GM18507 (cell line): ENCODE results near the gene DGCR2.

Experiments used
- DNase-seq: peaks from one replicate; pipeline ENCODE4 v3.0.0; 2011; ENCODE audit warnings: low read depth; ENCODE audit not compliant: insufficient read length; ENCODE audit errors: extremely low spot score
- FAIRE-seq: peaks from 2 replicates; lab custom pipeline; 2011; peaks lifted over from hg19 to GRCh38; lab: Jason Lieb, UNC

The DGCR2 gene

DNA sequence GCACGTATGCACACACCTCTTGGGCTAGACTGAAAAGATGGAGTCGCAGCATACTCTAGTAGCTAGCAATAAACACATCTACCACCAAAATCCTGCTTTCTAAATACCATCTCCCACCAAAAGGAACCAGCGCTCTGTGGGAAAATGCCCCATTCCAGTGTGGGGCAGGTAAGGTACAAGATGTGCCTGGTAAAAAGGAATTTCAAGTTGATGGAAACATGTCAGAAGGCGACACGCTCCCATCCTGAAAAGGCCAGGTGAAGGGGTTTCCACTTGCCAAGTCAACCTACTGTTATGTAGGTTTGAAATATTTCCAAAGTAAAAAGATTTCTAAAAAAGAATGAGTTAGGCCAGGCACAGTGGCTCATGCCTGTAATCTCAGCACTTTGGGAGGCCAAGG, 8.8 kb downstream of the DGCR2 start:
- FAIRE-seq (no peak), DNase-seq (no peak)

DNA sequence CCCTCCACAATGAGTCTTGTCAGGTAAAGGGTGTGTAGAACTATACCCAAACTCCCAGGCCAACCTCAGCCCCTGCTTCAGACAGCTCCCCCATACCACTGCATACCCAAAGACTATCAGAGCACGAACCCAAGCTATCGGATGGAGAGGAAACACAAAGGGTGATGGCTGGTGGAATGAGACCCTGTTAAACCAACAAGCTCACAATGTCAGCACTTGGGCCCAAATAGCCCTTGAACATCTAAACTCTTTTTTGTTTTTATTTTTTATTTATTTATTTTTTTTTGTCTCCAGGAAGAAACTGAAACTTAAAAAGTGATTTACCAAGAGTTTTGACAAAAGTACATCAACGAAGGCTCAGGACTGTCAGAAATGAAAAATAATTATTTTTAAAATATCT, 10.6 kb downstream of the DGCR2 start:
- no peak for DNase-seq
- no peak for FAIRE-seq

DNA sequence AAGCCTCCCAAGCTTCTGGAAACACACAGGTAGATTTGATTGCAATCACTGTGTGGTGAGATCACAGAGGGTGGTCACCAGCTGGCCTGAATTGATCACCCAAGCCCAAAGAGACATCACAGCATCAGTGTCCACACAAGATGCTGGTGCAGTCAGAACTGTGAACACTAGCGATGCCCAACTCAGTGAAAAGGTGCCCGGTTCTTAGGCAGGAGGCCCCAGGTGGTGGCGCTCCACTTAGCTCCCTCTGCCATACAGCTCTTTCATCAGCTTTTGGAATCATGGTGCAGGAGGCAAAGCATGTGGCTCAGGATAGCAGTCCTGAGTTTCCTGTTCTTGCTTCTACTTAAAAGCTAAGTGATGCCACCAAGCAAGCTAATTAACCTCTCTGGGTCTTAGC, 11.1 kb downstream of the DGCR2 start:
- FAIRE-seq, result no peak

DNA sequence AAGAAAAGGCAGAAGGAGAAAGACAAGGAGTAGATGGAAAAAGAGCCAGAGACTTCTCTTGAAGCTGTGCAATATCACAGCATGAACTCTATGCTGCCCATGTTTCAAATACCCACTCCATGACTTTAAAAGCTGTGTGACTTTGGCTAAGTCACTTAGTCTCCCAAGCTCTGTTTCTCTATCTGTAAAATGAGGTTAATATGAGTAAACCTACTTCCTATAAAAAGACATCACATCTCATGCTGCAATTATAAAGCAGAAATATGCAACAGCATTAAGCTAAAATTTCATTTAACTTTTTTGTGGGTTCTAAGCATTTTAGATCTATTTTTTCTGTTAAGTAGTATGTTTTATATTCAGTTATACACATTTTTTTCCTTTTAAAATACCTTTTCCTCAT, 11.6 kb downstream of the DGCR2 start:
- FAIRE-seq (no peak), DNase-seq (no peak)

More for the DNA sequence above, 11.1 kb downstream of the DGCR2 start:
- no peak for DNase-seq

DNA sequence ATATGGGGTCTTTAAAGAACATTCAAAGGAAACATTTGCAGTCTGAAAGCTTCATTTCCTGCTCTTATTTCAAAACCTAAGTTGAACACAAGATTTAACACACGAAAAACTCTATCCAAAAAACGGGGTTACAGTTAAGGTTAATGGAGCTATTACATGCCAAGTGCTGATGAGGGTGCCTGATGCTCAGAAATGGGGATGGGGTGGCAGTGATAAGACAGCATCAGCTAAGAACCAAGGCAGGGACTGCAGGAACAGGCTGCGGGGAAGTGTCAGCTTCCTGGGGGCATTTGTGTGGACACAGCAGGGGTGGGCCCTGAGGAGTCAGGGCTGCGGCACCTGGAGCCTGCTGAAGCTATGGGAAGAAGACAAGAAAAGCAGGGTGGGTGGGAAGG, 12.2 kb downstream of the DGCR2 start:
- no peak for DNase-seq
- FAIRE-seq, result no peak

DNA sequence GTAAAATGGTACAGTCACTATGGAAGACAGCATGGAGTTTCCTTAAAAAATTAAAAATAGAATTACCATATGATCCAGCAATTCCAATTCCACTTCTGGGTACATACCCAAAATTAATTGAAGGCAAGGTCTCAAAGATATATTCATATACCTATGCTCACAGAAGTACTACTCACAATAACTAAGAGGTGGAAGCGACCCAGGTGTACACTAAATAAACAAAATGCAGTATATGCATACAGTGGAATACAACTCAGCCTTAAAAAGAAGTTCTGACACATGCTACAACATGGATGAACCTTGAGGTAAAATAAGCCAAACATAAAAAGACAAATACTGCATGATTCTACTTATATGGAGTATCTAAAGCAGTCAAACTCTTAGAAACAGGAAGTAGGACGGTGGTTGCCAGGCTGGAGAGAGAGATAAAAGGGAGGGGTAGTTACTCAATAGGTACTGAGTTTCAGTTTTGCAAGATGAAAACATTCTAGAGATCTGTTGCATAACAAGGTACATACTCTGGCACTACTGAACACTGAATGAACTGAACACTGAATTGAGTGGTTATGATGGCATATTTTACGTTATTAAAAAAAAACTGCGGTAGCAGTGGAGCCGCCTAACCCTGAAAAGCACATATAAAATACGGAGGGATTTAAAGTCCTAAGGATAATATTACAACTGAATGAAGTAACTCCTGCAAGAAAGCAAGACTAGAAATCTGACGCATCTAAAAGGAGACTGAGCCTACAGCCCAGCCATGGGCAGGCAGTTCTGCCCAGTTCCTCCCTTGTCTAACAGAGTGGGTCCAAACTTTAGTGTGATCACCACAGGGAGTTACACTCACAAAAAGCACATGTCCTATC, 12.8 kb downstream of the DGCR2 start:
- FAIRE-seq, result peak; percentile 91

DNA sequence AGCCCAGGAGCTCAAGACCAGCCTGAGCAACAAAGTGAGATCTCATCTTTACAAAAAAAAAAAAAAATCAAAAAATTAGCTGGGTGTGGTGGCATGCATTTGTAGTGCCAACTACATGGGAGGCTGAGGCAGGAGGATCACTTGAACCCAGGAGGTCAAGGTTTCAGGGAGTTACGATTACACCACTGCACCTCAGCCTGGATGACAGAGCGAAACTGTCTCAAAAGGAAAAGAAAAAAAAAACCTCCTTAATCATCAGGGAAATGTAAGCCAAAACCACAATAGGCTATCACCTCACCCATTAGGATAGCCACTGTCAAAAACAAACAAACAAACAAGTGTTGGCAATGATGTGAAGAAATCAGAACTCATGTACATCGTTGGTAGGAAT, 13.4 kb downstream of the DGCR2 start:
- no peak for FAIRE-seq
- no peak for DNase-seq

More for the DNA sequence above, 12.8 kb downstream of the DGCR2 start:
- DNase-seq, result no peak

DNA sequence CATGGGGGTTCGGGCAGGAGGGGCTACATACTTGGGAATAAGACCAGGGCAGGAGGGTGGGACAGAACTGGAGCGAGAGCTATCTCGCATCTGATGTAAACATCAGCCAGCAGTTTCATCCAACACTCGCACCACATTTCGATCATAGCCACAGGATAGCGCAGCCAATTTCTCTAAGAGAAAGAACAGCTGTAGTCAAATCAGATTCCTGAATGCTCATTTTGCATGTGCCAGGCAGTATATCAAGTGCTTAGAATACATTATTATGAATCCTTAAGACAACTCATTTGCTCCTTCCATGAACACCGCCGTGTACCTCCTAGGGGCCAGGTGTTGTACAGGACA, 14.5 kb downstream of the DGCR2 start:
- no peak for FAIRE-seq
- no peak for DNase-seq

DNA sequence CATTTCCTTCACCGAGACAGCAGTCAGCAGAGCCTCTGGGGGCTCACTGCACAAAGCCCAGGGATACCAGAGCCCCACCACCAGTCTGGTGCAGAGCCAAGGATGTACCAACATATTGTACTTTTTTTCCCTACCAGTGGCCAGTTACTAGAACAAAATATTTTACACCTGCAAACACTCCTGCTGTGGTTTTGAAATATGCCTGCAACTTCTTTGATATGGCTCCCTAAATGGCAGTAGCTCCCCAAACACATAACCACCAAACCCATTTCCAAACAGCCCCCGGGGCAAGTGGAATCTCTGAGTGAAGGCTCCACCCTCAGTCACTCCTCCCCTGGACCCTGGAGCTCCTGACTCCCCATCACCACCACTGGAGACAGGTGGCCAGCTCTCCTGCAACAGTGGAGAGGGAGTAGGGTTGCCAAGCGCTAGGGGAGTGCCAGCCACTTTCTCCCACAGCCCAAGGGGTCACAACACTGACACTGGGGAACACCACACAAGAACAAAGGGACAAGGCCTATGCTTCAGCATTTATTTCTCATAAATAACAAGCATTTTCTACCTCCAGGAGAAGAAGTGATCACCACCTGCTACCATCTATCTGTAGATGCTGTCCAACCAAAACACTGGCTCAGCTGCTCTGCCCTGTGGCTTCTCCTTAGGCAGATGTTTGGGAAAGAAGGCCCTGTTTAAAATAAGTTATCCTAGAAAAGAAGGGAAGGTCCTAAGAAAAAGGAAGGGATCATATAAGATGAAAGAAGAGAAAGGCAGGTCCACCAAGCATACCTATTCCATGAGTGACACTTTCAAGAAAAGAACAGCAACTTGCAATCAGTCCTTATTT, 15.1 kb downstream of the DGCR2 start:
- DNase-seq (no peak), FAIRE-seq (no peak)

DNA sequence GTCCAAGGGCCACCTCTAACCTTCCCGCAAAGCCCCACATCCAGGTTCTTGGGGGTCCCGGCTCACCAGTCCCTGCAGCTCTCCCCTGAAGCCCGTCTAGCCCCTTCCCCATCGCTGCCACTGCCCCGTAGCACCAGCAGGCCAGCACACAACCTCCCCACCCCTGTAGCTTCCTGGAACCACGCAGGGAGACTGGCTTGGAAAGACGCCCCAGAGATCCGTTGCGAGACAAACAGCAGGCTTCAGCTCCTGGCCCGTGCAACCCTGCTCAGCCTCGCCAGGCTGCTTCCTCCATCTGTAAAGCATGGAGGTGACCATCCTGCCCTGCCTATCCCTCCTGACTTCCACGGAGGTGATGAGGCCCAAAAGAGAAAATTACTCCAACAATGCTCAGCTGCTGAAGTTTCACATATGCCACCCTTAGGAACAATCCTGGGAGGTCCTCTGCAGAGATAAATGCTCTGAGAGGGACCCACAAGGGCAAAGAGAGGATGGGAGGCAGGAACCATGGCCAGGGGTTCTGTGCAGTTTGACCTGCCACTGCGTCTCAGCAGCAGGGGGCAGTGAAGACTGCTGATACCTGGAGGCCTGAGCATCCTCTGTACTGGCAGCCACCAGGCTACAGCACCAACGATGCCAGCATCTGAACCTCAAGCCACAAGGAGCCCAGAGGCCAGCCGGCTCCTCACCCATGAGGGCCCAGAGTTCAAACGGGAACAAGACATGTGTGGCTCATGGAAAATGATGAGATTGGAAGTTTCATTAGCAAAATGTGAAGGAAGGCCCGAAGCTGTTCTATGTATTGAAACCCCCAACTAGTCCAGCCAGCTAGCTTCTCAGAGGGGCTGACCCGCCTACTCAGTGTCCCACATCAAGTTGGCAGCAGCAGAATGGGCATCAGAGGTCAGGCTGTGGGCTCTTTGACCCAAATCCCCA, 16.1 kb downstream of the DGCR2 start:
- FAIRE-seq (no peak), DNase-seq (no peak)

DNA sequence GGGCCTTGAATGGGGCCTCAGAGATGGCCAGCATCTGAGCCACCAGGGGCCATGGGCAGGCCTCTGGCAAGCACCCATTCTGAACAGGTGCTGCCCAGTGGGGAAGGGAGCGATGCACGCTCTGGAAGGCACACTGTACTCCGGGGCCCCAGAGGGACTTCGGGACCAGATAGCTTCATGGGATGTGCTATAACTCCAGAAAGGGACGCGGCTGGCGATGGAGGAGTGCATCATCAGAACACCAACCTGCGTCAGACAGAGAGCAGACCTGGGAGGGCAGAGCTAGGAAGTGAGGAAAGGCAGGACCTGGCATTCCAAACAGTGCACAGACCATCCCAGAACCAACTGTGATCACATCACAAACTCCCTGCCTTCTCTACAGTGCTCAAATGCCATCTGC, 16.8 kb downstream of the DGCR2 start:
- DNase-seq, result no peak
- no peak for FAIRE-seq

DNA sequence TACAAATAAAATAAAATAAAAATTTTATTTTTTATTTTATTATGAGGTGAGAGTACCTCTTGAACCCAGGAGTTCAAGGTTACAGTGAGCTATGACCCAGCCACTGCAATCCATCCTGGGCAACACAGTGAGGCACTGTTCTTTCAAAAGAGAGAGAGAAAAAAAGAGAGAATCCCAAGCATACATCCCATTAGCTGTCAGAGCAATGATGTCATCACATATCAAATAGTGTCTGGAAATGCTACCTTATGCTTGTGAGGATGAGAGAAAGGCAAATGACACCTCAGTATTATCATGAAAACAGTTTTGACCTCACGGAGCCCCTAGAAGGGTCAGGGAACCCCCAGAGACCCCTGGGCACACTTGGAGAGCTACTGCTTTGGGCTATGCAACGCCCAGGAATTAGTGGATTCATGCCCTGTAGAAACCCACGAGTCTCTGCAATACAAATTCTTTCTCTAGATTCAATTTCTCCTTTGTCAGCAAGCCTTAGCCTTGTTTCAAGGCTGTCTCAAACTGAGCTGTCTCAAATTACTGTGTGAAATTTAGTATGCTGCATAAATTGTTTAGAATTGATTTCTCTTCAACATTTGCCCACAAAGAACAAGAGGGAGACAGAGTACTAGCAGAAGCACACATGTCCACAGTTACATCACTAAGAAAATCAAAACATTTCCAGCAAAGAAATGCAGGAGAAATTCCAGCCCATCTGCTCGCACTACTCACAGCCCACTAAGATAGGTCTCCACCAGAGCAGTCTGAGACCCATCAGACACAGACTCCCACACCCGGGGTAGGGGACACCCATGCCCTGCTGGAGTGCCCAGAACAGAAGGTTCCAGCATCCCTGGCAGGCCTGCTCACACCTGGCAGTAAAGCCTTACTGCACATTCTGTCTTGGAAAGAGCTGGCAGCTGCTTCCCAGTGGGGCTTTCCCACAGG, 18.1 kb downstream of the DGCR2 start:
- DNase-seq (no peak), FAIRE-seq (no peak)

DNA sequence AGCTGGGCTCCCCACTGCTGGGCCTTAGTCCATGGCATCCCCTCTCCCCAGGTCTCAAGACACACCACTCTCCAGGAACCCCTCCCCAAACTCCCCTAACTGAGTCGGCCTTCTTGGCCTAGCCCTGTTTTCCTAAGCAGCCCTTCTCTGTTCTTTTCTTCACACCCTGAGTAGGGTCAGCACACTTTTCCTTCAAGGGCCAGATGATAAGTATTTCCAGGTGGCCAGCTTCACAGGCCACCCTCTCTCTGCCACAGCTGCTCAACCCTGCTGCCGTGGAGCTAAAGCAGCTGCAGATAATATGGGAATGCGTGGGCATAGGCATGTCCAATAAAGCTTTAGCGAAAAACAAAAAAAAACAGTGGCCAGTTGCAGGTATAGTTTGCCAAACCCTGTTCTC, 24.1 kb downstream of the DGCR2 start:
- no peak for DNase-seq
- FAIRE-seq, result no peak

DNA sequence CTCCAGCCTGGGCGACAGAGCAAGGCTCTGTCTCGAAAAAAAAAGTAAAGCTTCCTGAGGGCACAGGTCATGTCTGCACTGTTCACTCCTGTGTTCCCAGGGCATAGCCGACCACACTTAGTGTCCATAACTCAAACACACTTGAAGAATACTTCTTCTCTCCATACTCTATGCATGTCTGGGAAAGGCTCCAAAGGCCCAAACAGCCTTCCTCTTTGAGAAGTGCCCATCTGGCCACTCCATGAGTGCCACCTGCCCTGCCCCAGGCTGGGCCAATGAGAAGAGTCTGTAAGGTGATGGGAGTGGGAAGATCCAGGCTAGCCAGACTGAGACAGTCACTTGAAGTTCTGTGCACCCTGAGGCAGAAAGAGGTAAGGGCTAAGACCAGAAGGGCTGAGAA, 24.7 kb downstream of the DGCR2 start:
- DNase-seq (no peak), FAIRE-seq (no peak)

DNA sequence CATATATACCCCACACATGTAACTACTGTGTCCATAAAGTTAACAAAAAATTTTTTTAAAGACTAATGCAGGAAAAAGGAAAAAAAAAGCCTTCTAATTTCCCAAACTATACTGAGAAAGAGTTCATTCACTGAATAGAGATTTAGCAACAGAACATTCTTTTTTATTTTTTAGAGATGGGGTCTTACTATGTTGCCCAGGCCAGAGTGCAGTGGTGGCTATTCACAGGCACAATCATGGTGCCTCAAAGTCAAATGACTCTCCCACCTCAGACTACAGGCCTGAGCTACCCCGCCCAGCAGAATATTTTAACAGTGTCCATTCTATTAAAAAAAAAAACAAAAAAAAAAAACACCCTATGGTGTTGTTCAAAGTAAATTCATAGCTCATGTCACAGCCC, 25.7 kb downstream of the DGCR2 start:
- DNase-seq (no peak), FAIRE-seq (no peak)

DNA sequence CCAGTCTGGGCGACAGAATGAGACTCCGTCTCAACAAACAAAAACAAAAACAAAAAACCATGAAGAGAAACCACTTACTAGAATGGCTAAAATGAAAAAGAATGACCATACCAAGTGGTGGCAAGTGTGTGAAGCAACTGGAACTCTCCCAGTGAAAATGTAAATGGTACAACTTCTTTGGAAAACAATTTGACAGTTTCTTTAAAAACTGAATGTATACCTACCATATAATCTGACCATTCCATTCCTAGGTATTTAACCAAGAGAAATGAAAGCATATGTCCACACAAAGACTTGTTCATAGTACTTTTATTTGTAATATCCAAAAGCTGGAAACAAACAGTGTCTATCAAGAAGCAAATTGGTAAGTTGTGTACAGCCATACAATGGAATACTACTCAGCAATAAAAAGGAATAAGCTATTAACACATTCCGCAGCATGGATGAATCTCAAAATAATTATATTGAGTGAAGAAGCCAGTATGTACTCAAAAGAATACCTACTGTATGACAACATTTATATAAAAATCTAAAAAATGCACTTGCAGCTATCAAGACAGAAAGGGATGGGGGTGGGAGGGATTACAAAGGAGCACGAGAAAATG, 27.7 kb downstream of the DGCR2 start:
- FAIRE-seq, result no peak

DNA sequence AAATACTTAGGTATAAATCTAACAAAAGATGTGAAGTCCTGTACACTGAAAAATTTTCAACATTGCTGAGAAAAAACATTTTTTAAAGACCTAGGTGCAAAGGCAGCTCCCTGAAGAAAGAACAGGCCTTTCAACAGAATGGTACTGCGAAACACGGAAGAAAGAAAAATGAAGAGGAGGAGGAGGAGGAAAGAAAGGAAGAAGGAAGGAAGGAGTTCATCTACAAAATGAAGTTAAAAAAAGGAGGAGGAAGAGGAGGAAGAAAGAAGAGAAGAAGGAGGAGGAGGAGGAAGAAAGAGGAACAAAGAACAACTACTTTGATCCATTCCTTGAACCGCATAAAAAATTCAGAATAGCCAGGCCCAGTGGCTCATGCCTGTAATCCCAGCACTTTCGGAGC, 29.5 kb downstream of the DGCR2 start:
- FAIRE-seq (no peak), DNase-seq (no peak)

More for the DNA sequence above, 27.7 kb downstream of the DGCR2 start:
- DNase-seq, result no peak

DNA sequence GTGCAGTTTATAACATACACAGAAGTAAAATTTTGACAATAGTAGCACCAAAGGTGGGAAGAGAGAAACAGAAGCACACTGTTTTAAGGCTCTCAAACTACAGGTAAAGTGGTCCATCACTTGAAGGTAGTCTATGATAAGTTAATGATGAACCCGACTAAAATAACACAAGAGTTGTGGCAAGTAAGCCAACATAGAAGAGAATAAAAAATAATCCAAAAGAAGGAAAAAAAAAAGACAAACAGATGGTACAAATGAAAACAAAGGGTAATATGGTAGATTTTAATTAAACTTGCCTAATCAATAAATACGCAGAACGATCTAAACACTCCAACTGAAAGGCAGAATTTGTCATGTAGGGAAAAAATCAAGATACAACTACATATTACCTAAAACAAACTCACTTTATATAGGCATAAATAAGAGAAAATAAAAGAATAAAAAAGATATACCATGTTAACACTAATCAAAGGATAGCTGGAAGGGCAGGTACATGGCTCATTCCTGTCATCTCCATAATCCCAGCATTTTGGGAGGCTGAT, 31.6 kb downstream of the DGCR2 start:
- no peak for DNase-seq
- FAIRE-seq, result no peak
